Prostate gland (tissue), 2 donors: ENCODE results near the gene TFAP2A. TPM values are rescaled to one million over a fixed set of nuclear protein-coding genes. Genes with fewer than 3 reads are reported as not detected.

ENCODE experiments used
- DNase-seq: peaks from one replicate; pipeline ENCODE4 v3.0.0-alpha.2; 2019; ENCODE audit warnings: low spot score
- H3K27ac ChIP-seq, 2 donors: fragments of 200-600 bp; sonication (generic); 2 replicates each; pipeline ENCODE4 v1.5.1; 2017 to 2019
- H3K27me3 ChIP-seq: fragments of 200-600 bp; sonication (generic); replicated peaks from 2 replicates; pipeline ENCODE4 v1.5.1; 2019; ENCODE audit not compliant: insufficient read depth
- H3K36me3 ChIP-seq, 2 donors: fragments of 200-600 bp; sonication (generic); 1 replicate in 1 of 2; 2 replicates in 1 of 2; pipeline versions ENCODE4 v1.5.1 to v1.8.1; 2017 to 2019
- H3K4me1 ChIP-seq: fragments of 200-600 bp; sonication (generic); replicated peaks from 2 replicates; pipeline ENCODE4 v1.5.1; 2019
- H3K4me3 ChIP-seq, 2 donors: fragments of 200-600 bp; sonication (generic); 2 replicates each; pipeline ENCODE4 v1.5.1; 2017 to 2019
- H3K9me3 ChIP-seq: fragments of 200-600 bp; sonication (generic); 2 replicates; pipeline ENCODE4 v1.5.1; 2017
- CTCF ChIP-seq, 4 experiments: fragments of 200-600 bp in 2 of 4; fragments of 450-650 bp in 2 of 4; sonication (generic) in 2 of 4; IDR thresholded peaks; 1 replicate in 3 of 4; 2 replicates in 1 of 4; pipeline ENCODE4 v1.5.1; 2016 to 2019; ENCODE audit warnings: antibody characterized with exemption in 4 of 4, mild to moderate bottlenecking in 2 of 4, moderate library complexity in 2 of 4
- POLR2A ChIP-seq: fragments of 450-650 bp; IDR thresholded peaks from one replicate; pipeline ENCODE4 v1.6.1; 2016; ENCODE audit warnings: antibody characterized with exemption, mild to moderate bottlenecking
- POLR2AphosphoS5 ChIP-seq: sonication (generic); formaldehyde crosslinking; IDR thresholded peaks from one replicate; pipeline ENCODE4 v1.6.1; 2017; ENCODE audit warnings: antibody characterized with exemption
- WGBS: methylation state at CpG from one replicate; pipeline ENCODE4 v1.1.5; 2018; 5-methylcytosine and 5-hydroxymethylcytosine counted together
- intact Hi-C: fragments of 100-400 bp; cut with DNase I; formaldehyde crosslinking; loops from one replicate; pipeline ENCODE4 v1.14.2; 2022
- microRNA-seq: library from miRNA; unstranded; fragments of <30 nt; microRNA quantifications from one replicate; pipeline ENCODE4, GENCODE V29; 2016
- small RNA-seq, 2 donors: library from RNA; depleted of rRNA; stranded (forward); fragments of <200 nt; gene quantifications; one replicate each; pipeline ENCODE3, GENCODE V24; 2016
- total RNA-seq, 2 donors: library from RNA; depleted of rRNA; stranded (reverse); fragments of >200 nt; gene quantifications; one replicate each; pipeline ENCODE4 v1.1.0, GENCODE V29; 2016

Gene TFAP2A
- total RNA-seq, 2 donors from 2014 or later: 16.0 to 20.4 TPM

DNA sequence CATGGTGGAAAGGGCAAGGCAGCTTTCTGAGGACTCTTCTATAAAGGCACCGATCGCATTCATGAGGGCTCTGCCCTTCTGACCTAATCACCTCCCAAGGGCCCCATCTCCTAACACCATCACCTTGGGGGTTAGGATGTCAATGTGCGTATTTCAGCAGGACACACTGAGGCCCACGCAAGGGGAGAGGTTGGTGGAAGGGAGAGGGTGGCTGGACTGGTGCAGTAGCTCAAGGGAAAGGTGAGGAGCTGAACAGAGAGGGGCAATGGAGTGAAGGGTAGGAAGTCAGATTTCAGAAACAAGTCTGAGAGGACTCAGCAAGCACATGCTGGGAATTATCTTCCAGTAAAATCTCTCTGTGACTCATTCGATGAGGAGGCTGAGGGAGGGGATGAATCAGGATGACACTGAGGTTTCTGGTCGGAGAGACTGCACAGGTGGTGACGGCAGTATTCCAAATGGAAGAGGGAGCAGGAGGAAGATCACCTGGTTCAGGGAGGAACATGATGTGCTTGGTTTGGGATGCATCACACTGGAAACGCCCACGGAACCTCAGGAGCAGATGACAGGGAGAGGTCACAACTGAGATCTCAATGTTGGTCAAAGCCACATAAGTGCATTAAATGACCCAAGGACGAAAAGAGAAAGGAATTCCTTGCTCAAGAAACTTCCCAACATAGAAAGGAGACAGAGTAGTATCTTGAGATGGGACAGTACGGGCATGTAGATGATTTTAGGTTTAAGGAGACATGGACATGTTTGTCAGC, 67.1 kb downstream of the TFAP2A start:
- Histone ChIP-seq H3K9me3 (no peaks in the 10 kb centered on the region), H3K4me3 (no peak overlapping the region), H3K27me3 (no peaks in the 10 kb centered on the region), H3K27ac (no peak overlapping the region), H3K4me1 (no peaks in the 10 kb centered on the region), H3K36me3 (no peaks in the 10 kb centered on the region)
- 87% methylated on average over 11 of the region's 11 CpGs for WGBS
- DNase-seq: no peak
- intact Hi-C loops: no loop called here
- no peak for TF ChIP-seq POLR2AphosphoS5
- no peak for TF ChIP-seq CTCF (IDR thresholded peaks at IDR 0.05)
- TF ChIP-seq POLR2A: no peak

Small RNA genes within 50 kb of the gene (microRNA-seq; reads per million reads assigned to microRNA genes)
- 0.42 reads per million for gene MIR5689

Small RNA genes within 50 kb of the gene (small RNA-seq; reads per million reads assigned to genes)
- 0 reads per million in 2 donors for gene MIR5689

Other genes with a start within 250 kb of the TFAP2A start
- gene GCNT2, start 106.3 kb upstream of the TFAP2A start, total RNA-seq: 10 to 100 TPM; 22.9 to 58.2 TPM